ENCODE data around the gene SIGLEC12.

The SIGLEC12 gene

GRCh38 chr19:51525651-51526050, 24.1 kb upstream of the SIGLEC12 start:
- CTCF ChIA-PET: no interaction called here
- TF ChIP-seq CTCF (conservative IDR thresholded peaks at IDR 0.05; ENCODE audit: low read depth): no peak
- POLR2A ChIA-PET (ENCODE audit: low non-redundant PET): no interaction called here
- no peak for DNase-seq (ENCODE audit: low spot score)
- no peak overlapping the region for H3K27ac ChIP-seq

GRCh38 chr19:51524666-51525264, 23.2 kb upstream of the SIGLEC12 start:
- no peak overlapping the region for H3K27ac ChIP-seq
- no peak for DNase-seq (ENCODE audit: low spot score)
- ChIA-PET POLR2A (ENCODE audit: low non-redundant PET) (no interaction called here), CTCF (interaction anchor here (0.8 kb wide), 1 partner anchor 52 kb away, joined by 3 read pairs; no protein-coding TSS in a partner anchor)
- TF ChIP-seq CTCF (conservative IDR thresholded peaks at IDR 0.05; ENCODE audit: low read depth): no peak

- ChIA-PET POLR2A (ENCODE audit: low non-redundant PET) (no interaction called here), CTCF (no interaction called here)
- DNase-seq (ENCODE audit: low spot score): no peak
- no peak for TF ChIP-seq CTCF (conservative IDR thresholded peaks at IDR 0.05; ENCODE audit: low read depth)
- no peak overlapping the region for H3K27ac ChIP-seq
Observed at GRCh38 chr19:51521781-51522180, 20.2 kb upstream of the SIGLEC12 start.

- DNase-seq (ENCODE audit: low spot score): no peak
- H3K27ac ChIP-seq: no peak overlapping the region
- no peak for TF ChIP-seq CTCF (conservative IDR thresholded peaks at IDR 0.05; ENCODE audit: low read depth)
- CTCF ChIA-PET: no interaction called here
- POLR2A ChIA-PET (ENCODE audit: low non-redundant PET): no interaction called here
Observed at GRCh38 chr19:51521357-51521756, 19.8 kb upstream of the SIGLEC12 start.

GRCh38 chr19:51520728-51521127, 19.1 kb upstream of the SIGLEC12 start:
- POLR2A ChIA-PET (ENCODE audit: low non-redundant PET): no interaction called here
- CTCF ChIA-PET: no interaction called here
- no peak overlapping the region for H3K27ac ChIP-seq
- no peak for DNase-seq (ENCODE audit: low spot score)
- TF ChIP-seq CTCF (conservative IDR thresholded peaks at IDR 0.05; ENCODE audit: low read depth): no peak

GRCh38 chr19:51514866-51515481, 13.4 kb upstream of the SIGLEC12 start:
- peak; percentile 68 for TF ChIP-seq CTCF (conservative IDR thresholded peaks at IDR 0.05; ENCODE audit: low read depth)
- DNase-seq (ENCODE audit: low spot score): peak; percentile 44
- ChIA-PET CTCF (interaction anchor here (0.6 to 1.1 kb wide), 9 partner anchors 11 to 301 kb away, joined by 3 to 6 read pairs (median 3); no protein-coding TSS in a partner anchor), POLR2A (ENCODE audit: low non-redundant PET) (no interaction called here)
- H3K27ac ChIP-seq: no peak overlapping the region
